ENCODE results near the gene NUCB1.

DNA sequence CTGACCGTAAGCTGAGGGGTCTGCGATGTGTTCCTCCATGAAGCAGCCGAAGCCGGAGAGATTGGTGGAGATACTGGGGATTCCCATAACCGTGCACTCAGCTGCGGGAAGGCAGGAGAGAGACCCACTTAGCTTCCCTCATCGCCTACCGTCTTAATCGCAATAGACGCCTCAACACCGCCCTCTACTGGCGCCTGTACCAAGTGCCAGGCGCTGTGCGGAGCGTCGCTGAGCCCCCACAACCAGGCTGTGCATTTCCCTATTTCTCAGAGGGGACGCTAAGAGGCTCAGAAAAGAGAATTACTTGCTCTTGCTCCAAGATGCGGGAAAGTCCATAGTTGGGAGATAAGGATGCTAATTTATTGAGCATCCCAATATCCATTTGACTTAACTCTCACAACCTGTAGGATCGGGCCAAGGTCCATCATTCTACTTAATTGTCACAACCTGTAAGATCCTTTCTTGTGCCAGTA, 70.8 kb downstream of the NUCB1 start:
- TF ChIP-seq POLR2AphosphoS5 (IDR thresholded peaks at IDR 0.05) = peak; percentile 72
- TF ChIP-seq, protein P1, sequence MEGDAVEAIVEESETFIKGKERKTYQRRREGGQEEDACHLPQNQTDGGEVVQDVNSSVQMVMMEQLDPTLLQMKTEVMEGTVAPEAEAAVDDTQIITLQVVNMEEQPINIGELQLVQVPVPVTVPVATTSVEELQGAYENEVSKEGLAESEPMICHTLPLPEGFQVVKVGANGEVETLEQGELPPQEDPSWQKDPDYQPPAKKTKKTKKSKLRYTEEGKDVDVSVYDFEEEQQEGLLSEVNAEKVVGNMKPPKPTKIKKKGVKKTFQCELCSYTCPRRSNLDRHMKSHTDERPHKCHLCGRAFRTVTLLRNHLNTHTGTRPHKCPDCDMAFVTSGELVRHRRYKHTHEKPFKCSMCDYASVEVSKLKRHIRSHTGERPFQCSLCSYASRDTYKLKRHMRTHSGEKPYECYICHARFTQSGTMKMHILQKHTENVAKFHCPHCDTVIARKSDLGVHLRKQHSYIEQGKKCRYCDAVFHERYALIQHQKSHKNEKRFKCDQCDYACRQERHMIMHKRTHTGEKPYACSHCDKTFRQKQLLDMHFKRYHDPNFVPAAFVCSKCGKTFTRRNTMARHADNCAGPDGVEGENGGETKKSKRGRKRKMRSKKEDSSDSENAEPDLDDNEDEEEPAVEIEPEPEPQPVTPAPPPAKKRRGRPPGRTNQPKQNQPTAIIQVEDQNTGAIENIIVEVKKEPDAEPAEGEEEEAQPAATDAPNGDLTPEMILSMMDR (IDR thresholded peaks at IDR 0.05) = peak; percentile 78 to 89 (median 82)
